Activated naive CD4-positive, alpha-beta T cell treated with anti-CD3 and anti-CD28 coated beads, Interleukin-2, amount 10 ng/mL, durations not matched to agents 5 hours and 36 hours (primary cell): Measurements from ENCODE around the gene IREB2. TPM values are rescaled to one million over a fixed set of nuclear protein-coding genes. Genes with fewer than 3 reads are reported as not detected.

Experiments
- total RNA-seq, 2 experiments: library from RNA; stranded (reverse); gene quantifications; one replicate each; pipeline ENCODE4 v1.2.3, GENCODE V29; 2021

The IREB2 gene
- 10 to 100 TPM; 51.3 to 58.8 TPM for total RNA-seq

GRCh38 chr15:78437762-78438618, at the start of gene IREB2:
Gene IREB2, plus strand, starts transcription at chr15:78438216. Its CDS starts 122 bp downstream, at chr15:78438338.

GRCh38 chr15:78506971-78507830, 69.2 kb downstream of the IREB2 start, which contains the start of gene HYKK:
Gene HYKK, plus strand, starts transcription at chr15:78507577. Its CDS starts 5,512 bp downstream, at chr15:78513089.

GRCh38 chr15:78540141-78540870, 102.3 kb downstream of the IREB2 start, which contains the start of gene PSMA4:
Gene PSMA4, plus strand, starts transcription at chr15:78540444. Its CDS starts 1,484 bp downstream, at chr15:78541928.

Other genes starting within 250 kb of the IREB2 start
- gene ACSBG1, start 203.7 kb upstream of the IREB2 start, total RNA-seq: under 1 TPM in 1 of 2 experiments, not detected in 1; 0.26 TPM
- gene DNAJA4, start 173.7 kb upstream of the IREB2 start, total RNA-seq: 10 to 100 TPM; 24.2 to 26.7 TPM
- 10 to 100 TPM; 39.4 to 42.4 TPM for gene SKIC8, start 138.6 kb upstream of the IREB2 start, total RNA-seq
- gene CRABP1, start 97.9 kb upstream of the IREB2 start, total RNA-seq: not detected
- 1 to 10 TPM; 3.8 to 4.0 TPM for gene HYKK, start 69.4 kb downstream of the IREB2 start, total RNA-seq
- gene PSMA4, start 102.2 kb downstream of the IREB2 start, total RNA-seq: 100 to 1,000 TPM; 200 to 217 TPM
- gene CHRNA5, start 127.3 kb downstream of the IREB2 start, total RNA-seq: 1 to 10 TPM; 1.4 to 1.6 TPM
- not detected for gene CHRNA3, start 182.8 kb downstream of the IREB2 start, total RNA-seq
- not detected for gene CHRNB4, start 203.0 kb downstream of the IREB2 start, total RNA-seq